ENCODE data around the gene AFAP1L1.

The AFAP1L1 gene

DNA sequence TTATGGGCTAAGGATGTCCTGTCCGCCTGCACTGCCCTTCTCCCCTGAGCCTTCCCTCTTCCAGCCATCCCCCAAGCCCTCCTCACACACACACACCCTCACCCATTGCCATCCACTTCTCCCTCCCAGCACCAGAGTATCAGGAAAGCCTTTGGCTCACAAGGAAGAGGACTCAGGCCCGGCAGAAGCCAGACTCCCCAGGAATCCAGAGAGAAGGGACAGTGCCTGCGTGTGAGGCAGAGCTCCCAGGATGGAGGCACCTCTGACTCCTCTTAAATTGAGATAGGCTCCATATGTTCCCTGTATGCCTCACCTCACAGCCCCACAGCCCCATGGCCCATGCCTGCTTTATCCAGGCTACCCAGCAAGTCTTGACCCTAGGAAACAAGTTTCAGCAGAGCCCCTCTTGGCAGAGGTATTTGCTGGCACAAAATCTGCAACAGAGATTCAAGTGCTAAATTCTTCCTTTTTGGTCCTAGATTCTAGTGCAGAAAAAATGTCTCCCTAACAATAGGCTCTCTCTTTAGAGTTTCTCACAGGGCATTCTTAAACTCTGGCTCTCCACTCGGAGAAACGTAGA, 106.7 kb downstream of the AFAP1L1 start:
- H3K27me3 ChIP-seq (replicated peaks; ENCODE audit: control insufficient read depth, insufficient read depth, low read length): peaks cover 12% of the 10 kb centered on the region
- H3K9me3 ChIP-seq (ENCODE audit: control insufficient read depth, low read length): no peaks in the 10 kb centered on the region
- H3K36me3 ChIP-seq (ENCODE audit: control insufficient read depth, insufficient read depth, low read length, severe bottlenecking): no peaks in the 10 kb centered on the region
- H3K4me1 ChIP-seq (ENCODE audit: control insufficient read depth, insufficient read depth, low read length): peaks cover 14% of the 10 kb centered on the region
- H3K4me3 ChIP-seq (ENCODE audit: low read length): no peak overlapping the region
- H3K9ac ChIP-seq (ENCODE audit: low read length): no peak overlapping the region
- DNase-seq (ENCODE audit: low read depth): no peak

DNA sequence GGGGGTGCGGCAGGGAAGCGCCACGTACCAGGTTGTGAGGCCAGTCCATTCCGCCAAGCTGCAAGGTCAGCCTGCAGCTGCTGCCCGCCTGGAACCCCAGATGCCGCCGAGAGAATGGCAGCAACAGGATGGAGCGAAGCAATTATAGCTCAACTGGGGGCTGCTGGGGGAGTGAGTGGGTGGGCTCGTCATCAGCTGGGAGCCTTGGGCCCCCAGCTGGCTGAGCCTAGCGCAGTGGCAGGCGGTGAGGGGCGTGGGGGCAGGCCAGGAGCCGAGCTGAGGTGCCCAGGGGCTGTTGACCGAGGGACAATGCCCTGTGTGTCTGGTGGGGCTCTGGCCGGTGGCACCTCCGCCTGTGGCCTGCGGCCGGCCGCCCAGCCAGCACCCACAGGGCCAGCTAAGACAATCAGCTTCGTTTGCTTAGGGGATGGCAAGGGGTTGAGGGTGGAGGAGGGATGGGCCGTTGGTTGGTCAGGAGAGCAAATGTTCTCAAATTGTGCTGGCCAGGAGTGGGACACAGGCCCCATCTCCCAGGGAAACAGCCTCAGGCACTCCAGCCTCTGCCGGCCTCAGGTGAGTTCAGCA, 107.6 kb downstream of the AFAP1L1 start, which contains the start of gene IL17B:
TSS of gene IL17B (minus strand) at position 116 of the 585 bp plus-strand sequence. CDS start at position 49, 67 bp downstream.
- no peak within 1 kb of the TSS for H3K4me3 ChIP-seq (ENCODE audit: low read length)
- no peak for DNase-seq (ENCODE audit: low read depth)
- no peak within 1 kb of the TSS for H3K9ac ChIP-seq (ENCODE audit: low read length)
- no peaks in the 10 kb centered on the region for H3K36me3 ChIP-seq (ENCODE audit: control insufficient read depth, insufficient read depth, low read length, severe bottlenecking)
- H3K4me1 ChIP-seq (ENCODE audit: control insufficient read depth, insufficient read depth, low read length): peaks cover 23% of the 10 kb centered on the region
- H3K9me3 ChIP-seq (ENCODE audit: control insufficient read depth, low read length): no peaks in the 10 kb centered on the region
- peaks cover 12% of the 10 kb centered on the region for H3K27me3 ChIP-seq (replicated peaks; ENCODE audit: control insufficient read depth, insufficient read depth, low read length)

DNA sequence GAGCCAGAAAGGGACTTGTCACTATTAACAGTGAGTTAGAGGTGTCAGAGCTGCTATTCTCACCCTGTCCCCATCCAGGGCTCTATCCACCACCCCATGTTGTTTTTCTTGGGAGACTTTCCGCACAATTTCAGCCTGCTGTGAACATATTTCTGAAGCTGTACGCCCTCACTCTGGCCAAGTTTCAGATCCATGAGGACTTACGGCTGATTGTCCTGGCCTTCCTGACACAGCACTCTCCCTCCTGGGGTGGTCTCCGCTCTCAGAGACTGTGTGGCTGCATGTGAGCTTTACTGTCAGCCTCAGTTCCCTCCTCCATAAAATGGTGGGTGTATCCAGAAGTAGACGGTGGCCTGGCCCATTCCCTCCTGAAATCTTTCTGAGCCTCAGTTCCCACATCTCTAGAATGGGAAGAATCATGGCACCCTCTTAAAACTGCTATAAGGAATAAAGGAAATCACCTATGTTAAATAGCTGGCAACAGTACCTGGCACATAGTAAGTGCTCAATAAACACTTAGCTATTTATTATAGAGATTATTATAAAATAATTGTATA, 108.2 kb downstream of the AFAP1L1 start:
- H3K4me3 ChIP-seq (ENCODE audit: low read length): no peak overlapping the region
- H3K36me3 ChIP-seq (ENCODE audit: control insufficient read depth, insufficient read depth, low read length, severe bottlenecking): no peaks in the 10 kb centered on the region
- peaks cover 23% of the 10 kb centered on the region for H3K4me1 ChIP-seq (ENCODE audit: control insufficient read depth, insufficient read depth, low read length)
- peaks cover 12% of the 10 kb centered on the region for H3K27me3 ChIP-seq (replicated peaks; ENCODE audit: control insufficient read depth, insufficient read depth, low read length)
- H3K9ac ChIP-seq (ENCODE audit: low read length): no peak overlapping the region
- no peak for DNase-seq (ENCODE audit: low read depth)
- no peaks in the 10 kb centered on the region for H3K9me3 ChIP-seq (ENCODE audit: control insufficient read depth, low read length)

DNA sequence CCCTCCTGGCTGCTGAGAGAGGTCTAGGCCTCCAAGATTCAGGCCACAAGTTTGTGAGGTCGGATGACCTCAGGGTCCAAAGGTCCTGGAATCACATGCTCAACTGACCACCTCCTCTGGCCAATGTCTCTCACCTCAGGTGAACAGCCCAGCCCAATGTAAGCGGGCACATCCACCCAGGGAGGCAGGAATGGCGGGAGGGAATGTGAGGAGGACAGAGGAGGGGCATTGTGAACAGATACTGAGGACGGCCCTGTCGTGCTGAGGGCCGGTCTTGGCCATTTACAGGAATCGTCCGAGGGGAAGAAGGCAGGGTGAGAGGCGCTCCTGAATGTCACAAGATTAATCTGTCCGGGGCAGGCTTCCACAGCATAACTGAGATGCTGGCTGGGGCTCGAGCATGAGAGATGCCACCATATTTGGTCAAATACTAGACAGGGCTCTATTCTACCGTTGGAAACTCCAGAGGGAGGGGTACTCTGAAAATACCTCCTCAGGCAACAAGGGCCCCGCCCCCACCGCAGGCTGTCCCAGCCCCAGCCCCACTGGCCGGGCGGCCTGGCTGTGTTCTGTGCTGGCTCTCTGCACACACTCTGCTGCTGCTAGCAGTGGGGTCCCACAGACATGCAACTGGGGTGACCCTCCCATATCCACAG, 108.9 kb downstream of the AFAP1L1 start:
- H3K9me3 ChIP-seq (ENCODE audit: control insufficient read depth, low read length): no peaks in the 10 kb centered on the region
- H3K36me3 ChIP-seq (ENCODE audit: control insufficient read depth, insufficient read depth, low read length, severe bottlenecking): no peaks in the 10 kb centered on the region

GRCh38 chr5:149381261-149381985, 109.8 kb downstream of the AFAP1L1 start:
- Histone ChIP-seq H3K9me3 (ENCODE audit: control insufficient read depth, low read length) (no peaks in the 10 kb centered on the region), H3K36me3 (ENCODE audit: control insufficient read depth, insufficient read depth, low read length, severe bottlenecking) (no peaks in the 10 kb centered on the region), H3K9ac (ENCODE audit: low read length) (peak overlapping the region; percentile 54), H3K4me1 (ENCODE audit: control insufficient read depth, insufficient read depth, low read length) (peaks cover 34% of the 10 kb centered on the region), H3K27me3 (replicated peaks; ENCODE audit: control insufficient read depth, insufficient read depth, low read length) (peaks cover 12% of the 10 kb centered on the region), H3K4me3 (ENCODE audit: low read length) (no peak overlapping the region)
- DNase-seq (ENCODE audit: low read depth): no peak

More for the DNA sequence above, 108.9 kb downstream of the AFAP1L1 start:
- Histone ChIP-seq H3K4me1 (ENCODE audit: control insufficient read depth, insufficient read depth, low read length) (peaks cover 25% of the 10 kb centered on the region), H3K4me3 (ENCODE audit: low read length) (no peak overlapping the region), H3K9ac (ENCODE audit: low read length) (no peak overlapping the region), H3K27me3 (replicated peaks; ENCODE audit: control insufficient read depth, insufficient read depth, low read length) (peaks cover 12% of the 10 kb centered on the region)
- DNase-seq (ENCODE audit: low read depth): no peak

- no peak overlapping the region for H3K4me3 ChIP-seq (ENCODE audit: low read length)
- no peaks in the 10 kb centered on the region for H3K9me3 ChIP-seq (ENCODE audit: control insufficient read depth, low read length)
- H3K9ac ChIP-seq (ENCODE audit: low read length): peak overlapping the region; percentile 60
- no peaks in the 10 kb centered on the region for H3K36me3 ChIP-seq (ENCODE audit: control insufficient read depth, insufficient read depth, low read length, severe bottlenecking)
- peaks cover 9% of the 10 kb centered on the region for H3K27me3 ChIP-seq (replicated peaks; ENCODE audit: control insufficient read depth, insufficient read depth, low read length)
- peak; percentile 89 for DNase-seq (ENCODE audit: low read depth)
- peaks cover 39% of the 10 kb centered on the region for H3K4me1 ChIP-seq (ENCODE audit: control insufficient read depth, insufficient read depth, low read length)
These were observed 110.3 kb downstream of the AFAP1L1 start for GRCh38 chr5:149381986-149382338.

DNA sequence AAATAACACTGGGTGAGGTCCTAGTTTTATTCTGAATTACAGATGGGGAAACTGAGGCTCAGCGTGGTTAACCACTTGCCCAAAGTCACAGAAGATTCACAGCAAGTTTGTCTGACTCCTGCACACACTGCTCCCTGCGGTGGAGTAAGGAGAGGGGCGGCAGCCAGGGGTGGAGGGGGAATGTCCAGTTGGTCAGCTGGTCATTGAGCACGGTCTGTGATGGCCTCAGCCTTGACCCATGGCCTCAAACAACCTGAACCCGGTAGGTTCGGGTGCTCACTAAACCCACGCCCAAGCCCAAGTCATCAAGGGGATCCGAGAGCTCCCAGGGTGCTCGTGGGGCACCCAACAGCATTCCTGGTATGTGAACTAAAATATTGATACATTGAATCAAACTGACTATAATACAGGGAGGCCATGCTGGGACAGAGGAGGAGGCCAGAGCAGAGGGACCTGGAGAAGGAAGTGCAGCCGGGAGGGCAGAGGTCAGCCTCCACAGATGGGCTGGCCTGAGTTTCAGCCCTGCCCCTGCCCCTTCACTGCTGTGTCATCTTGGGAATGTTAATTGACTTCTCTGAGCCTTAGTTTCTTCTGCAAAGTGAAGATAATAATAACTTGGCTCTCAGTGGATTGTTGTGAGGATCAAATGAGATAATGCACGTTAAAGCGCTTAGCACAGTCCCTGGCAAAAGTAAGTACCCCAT, 111.0 kb downstream of the AFAP1L1 start:
- Histone ChIP-seq H3K36me3 (ENCODE audit: control insufficient read depth, insufficient read depth, low read length, severe bottlenecking) (no peaks in the 10 kb centered on the region), H3K27me3 (replicated peaks; ENCODE audit: control insufficient read depth, insufficient read depth, low read length) (peaks cover 6% of the 10 kb centered on the region), H3K4me3 (ENCODE audit: low read length) (no peak overlapping the region), H3K9me3 (ENCODE audit: control insufficient read depth, low read length) (no peaks in the 10 kb centered on the region), H3K4me1 (ENCODE audit: control insufficient read depth, insufficient read depth, low read length) (peaks cover 46% of the 10 kb centered on the region), H3K9ac (ENCODE audit: low read length) (peak overlapping the region; percentile 60)
- no peak for DNase-seq (ENCODE audit: low read depth)

DNA sequence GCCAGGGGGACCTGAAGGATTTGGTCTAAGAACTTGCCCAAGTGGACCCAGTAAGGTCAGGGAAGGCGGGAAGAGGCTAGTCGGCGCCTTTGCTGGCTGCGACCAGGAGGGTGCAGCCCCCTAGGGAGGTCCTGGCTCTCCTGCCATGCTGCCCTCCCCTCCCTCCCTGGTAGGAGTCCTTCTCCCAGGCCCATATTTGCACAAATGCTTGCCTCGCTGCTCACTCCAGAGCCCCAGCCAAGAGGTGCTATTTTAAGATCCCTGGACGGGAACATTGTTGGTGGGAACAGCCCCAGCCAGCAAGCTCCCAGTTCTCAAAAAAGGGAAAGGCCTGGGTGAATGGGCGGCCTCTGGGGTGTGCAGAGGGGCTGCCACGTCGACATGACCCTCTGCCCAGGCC, 111.7 kb downstream of the AFAP1L1 start:
- no peak for DNase-seq (ENCODE audit: low read depth)
- Histone ChIP-seq H3K9me3 (ENCODE audit: control insufficient read depth, low read length) (no peaks in the 10 kb centered on the region), H3K4me3 (ENCODE audit: low read length) (no peak overlapping the region), H3K4me1 (ENCODE audit: control insufficient read depth, insufficient read depth, low read length) (peaks cover 54% of the 10 kb centered on the region), H3K27me3 (replicated peaks; ENCODE audit: control insufficient read depth, insufficient read depth, low read length) (peaks cover 3% of the 10 kb centered on the region), H3K36me3 (ENCODE audit: control insufficient read depth, insufficient read depth, low read length, severe bottlenecking) (no peaks in the 10 kb centered on the region), H3K9ac (ENCODE audit: low read length) (peak overlapping the region; percentile 60)

DNA sequence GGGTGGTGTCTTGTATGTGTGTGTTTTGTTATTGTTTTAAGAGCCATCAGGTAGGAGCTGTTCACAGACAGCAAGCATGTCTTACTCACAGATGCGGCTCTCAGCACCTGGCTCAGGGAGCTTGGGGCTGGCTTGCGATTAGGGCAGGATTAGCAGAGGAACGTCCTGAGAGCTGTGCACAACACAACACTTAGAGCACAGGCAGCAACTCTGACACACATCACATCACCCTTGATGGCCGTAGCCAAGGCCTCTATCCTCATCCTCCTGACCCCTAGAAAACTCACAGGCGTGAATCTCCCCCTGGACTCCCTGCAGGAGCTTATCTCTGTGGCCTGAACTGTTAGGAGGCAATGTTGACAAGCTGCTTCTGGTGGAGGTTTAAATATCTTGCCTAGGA, 114.5 kb downstream of the AFAP1L1 start:
- Histone ChIP-seq H3K4me3 (ENCODE audit: low read length) (no peak overlapping the region), H3K9me3 (ENCODE audit: control insufficient read depth, low read length) (no peaks in the 10 kb centered on the region), H3K36me3 (ENCODE audit: control insufficient read depth, insufficient read depth, low read length, severe bottlenecking) (no peaks in the 10 kb centered on the region), H3K27me3 (replicated peaks; ENCODE audit: control insufficient read depth, insufficient read depth, low read length) (no peaks in the 10 kb centered on the region), H3K4me1 (ENCODE audit: control insufficient read depth, insufficient read depth, low read length) (peaks cover 58% of the 10 kb centered on the region), H3K9ac (ENCODE audit: low read length) (peak overlapping the region; percentile 83)
- DNase-seq (ENCODE audit: low read depth): no peak

GRCh38 chr5:149387081-149387631, 115.5 kb downstream of the AFAP1L1 start:
- peak overlapping the region; percentile 83 for H3K9ac ChIP-seq (ENCODE audit: low read length)
- no peaks in the 10 kb centered on the region for H3K36me3 ChIP-seq (ENCODE audit: control insufficient read depth, insufficient read depth, low read length, severe bottlenecking)
- no peaks in the 10 kb centered on the region for H3K9me3 ChIP-seq (ENCODE audit: control insufficient read depth, low read length)
- peak; percentile 50 for DNase-seq (ENCODE audit: low read depth)
- H3K4me1 ChIP-seq (ENCODE audit: control insufficient read depth, insufficient read depth, low read length): peaks cover 56% of the 10 kb centered on the region
- H3K4me3 ChIP-seq (ENCODE audit: low read length): peak overlapping the region; percentile 18
- no peaks in the 10 kb centered on the region for H3K27me3 ChIP-seq (replicated peaks; ENCODE audit: control insufficient read depth, insufficient read depth, low read length)
